AG04450 (cell line): ENCODE results near the gene EIPR1. TPM values are rescaled to one million over a fixed set of nuclear protein-coding genes. Genes with fewer than 3 reads are reported as not detected.

Experiments used
- CTCF ChIA-PET: fragments of 300-600, 350-600 bp; formaldehyde crosslinking; extraction: SDS; loops from one replicate; lab custom pipeline; 2022; ENCODE audit warnings: antibody characterized with exemption, inconsistent platforms; lab: Charles Lee
- POLR2A ChIA-PET: fragments of 350-600 bp; formaldehyde crosslinking; extraction: SDS; loops from one replicate; lab custom pipeline; 2021; ENCODE audit warnings: antibody characterized with exemption, inconsistent platforms; lab: Yijun Ruan, JAX
- DNase-seq: peaks from one replicate; pipeline ENCODE4 v3.0.0-alpha.2; 2011; ENCODE audit warnings: low read depth, low spot score
- H3K27ac ChIP-seq: one replicate; pipeline ENCODE4 v1.5.1; 2012; ENCODE audit warnings: low read depth, low read length, control low read depth
- H3K27me3 ChIP-seq: one replicate; pipeline ENCODE4 v1.6.0; 2012; ENCODE audit warnings: low read length; ENCODE audit not compliant: control insufficient read depth, insufficient read depth
- H3K4me3 ChIP-seq: 2 replicates; pipeline ENCODE4 v1.5.1; 2011; ENCODE audit warnings: mild to moderate bottlenecking, low read depth, low read length, control low read depth
- H3K9me3 ChIP-seq: 2 replicates; pipeline ENCODE4 v1.5.1; 2012; ENCODE audit warnings: low read length; ENCODE audit not compliant: control insufficient read depth, insufficient read depth
- polyA minus RNA-seq: library from RNA; depleted of rRNA, polyadenylated mRNA; stranded (reverse); fragments of >200 nt; gene quantifications from 2 replicates; pipeline ENCODE4 v1.2.3, GENCODE V29; 2011; rRNA and poly(A)+ RNA removed
- polyA plus RNA-seq: library from polyadenylated mRNA; depleted of rRNA; stranded (reverse); fragments of >200 nt; gene quantifications from 2 replicates; pipeline ENCODE4 v1.2.3, GENCODE V29; 2011; rRNA removed
- TF ChIP-seq, protein P1 (sequence below): IDR thresholded peaks from 2 replicates; pipeline ENCODE4 v1.5.1; 2011; ENCODE audit warnings: low read depth, low read length, control low read depth, inconsistent platforms

The EIPR1 gene
- 33.2 and 39.3 TPM in 2 replicates for polyA plus RNA-seq
- 22.2 and 27.7 TPM in 2 replicates for polyA minus RNA-seq

GRCh38 chr2:3377612-3378432 is at the start of gene EIPR1:
Gene EIPR1, minus strand, starts transcription at chr2:3377818. Its CDS starts 129 bp downstream, at chr2:3377689.
- TF ChIP-seq, protein P1, sequence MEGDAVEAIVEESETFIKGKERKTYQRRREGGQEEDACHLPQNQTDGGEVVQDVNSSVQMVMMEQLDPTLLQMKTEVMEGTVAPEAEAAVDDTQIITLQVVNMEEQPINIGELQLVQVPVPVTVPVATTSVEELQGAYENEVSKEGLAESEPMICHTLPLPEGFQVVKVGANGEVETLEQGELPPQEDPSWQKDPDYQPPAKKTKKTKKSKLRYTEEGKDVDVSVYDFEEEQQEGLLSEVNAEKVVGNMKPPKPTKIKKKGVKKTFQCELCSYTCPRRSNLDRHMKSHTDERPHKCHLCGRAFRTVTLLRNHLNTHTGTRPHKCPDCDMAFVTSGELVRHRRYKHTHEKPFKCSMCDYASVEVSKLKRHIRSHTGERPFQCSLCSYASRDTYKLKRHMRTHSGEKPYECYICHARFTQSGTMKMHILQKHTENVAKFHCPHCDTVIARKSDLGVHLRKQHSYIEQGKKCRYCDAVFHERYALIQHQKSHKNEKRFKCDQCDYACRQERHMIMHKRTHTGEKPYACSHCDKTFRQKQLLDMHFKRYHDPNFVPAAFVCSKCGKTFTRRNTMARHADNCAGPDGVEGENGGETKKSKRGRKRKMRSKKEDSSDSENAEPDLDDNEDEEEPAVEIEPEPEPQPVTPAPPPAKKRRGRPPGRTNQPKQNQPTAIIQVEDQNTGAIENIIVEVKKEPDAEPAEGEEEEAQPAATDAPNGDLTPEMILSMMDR = no peak
- CTCF ChIA-PET = interaction anchor here (0.9 to 1.6 kb wide), 2 partner anchors 46 to 84 kb away, joined by 6 read pairs; no protein-coding TSS in a partner anchor

DNA sequence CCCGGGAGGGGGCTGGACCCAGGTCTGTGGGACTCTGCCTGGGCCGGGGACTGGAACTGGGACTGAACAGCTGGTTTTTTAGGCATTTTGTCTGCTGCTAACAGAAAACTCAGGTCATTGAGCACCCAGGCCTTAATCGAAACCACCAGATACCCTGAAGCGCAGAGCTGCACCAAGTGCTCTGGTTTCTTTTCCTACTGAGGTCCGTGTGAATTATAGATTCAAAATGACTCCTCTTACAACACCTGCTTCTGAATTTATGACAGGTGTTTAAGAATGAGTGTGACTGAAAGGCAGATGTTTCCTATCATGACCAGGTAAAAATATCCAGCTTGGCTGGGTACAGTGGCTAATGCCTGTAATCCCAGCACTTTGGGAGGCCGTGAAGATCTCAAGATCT is 49.7 kb upstream of the EIPR1 start:
- Histone ChIP-seq H3K27me3 (no peaks in the 10 kb centered on the region), H3K4me3 (no peak overlapping the region), H3K27ac (no peak overlapping the region), H3K9me3 (no peaks in the 10 kb centered on the region)
- ChIA-PET CTCF (no interaction called here), POLR2A (no interaction called here)
- TF ChIP-seq, protein P1 = no peak
- DNase-seq = no peak

More at GRCh38 chr2:3377612-3378432, at the start of gene EIPR1:
- peak; percentile 94 for DNase-seq
- Histone ChIP-seq H3K9me3 (peaks cover 13% of the 10 kb centered on the region; the same call in 1 of the 2 replicates), H3K4me3 (peak within 1 kb of the TSS; percentile 95), H3K27ac (peak within 1 kb of the TSS; percentile 81), H3K27me3 (no peaks in the 10 kb centered on the region)
- POLR2A ChIA-PET = interaction anchor here (0.6 to 1.4 kb wide), 5 partner anchors 9 to 180 kb away, joined by 3 to 10 read pairs (median 4); partner anchors contain the start of gene RNASEH1

DNA sequence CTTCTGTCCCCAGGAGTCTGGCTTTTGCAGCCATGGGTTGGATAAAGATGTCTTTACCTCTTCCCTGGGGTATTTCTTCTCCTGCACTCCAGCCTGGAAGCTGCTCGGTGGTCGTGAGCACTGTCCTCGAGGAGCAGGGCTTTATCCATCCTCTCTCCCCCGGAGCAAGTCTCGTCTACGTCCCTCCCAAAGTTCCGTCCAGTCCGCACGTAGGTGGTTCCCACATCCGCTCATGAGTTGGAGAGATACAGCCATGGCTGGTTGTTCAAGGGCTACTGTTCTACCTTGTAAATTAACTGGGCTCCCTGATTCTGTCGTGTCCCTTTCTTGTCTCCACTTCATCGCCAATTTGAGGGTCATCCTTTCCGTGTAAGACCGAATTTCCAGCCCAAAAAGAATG is 49.0 kb upstream of the EIPR1 start:
- CTCF ChIA-PET = interaction anchor here (1.0 kb wide), 1 partner anchor 17 kb away, joined by 3 read pairs; no protein-coding TSS in a partner anchor
- TF ChIP-seq, protein P1 = no peak
- Histone ChIP-seq H3K4me3 (no peak overlapping the region), H3K27me3 (no peaks in the 10 kb centered on the region), H3K9me3 (no peaks in the 10 kb centered on the region), H3K27ac (no peak overlapping the region)
- POLR2A ChIA-PET = no interaction called here
- DNase-seq = no peak

- Histone ChIP-seq H3K4me3 (no peak overlapping the region), H3K27me3 (no peaks in the 10 kb centered on the region), H3K9me3 (no peaks in the 10 kb centered on the region), H3K27ac (no peak overlapping the region)
- POLR2A ChIA-PET = no interaction called here
- no peak for DNase-seq
- TF ChIP-seq, protein P1 = no peak
- CTCF ChIA-PET = interaction anchor here (0.6 to 4.0 kb wide), 44 partner anchors 9 to 284 kb away, joined by 3 to 66 read pairs (median 5); partner anchors contain the start of genes EIPR1, RPS7 and TRAPPC12
Measured at GRCh38 chr2:3424171-3424795, 46.7 kb upstream of the EIPR1 start.
